GM19351 (cell line): Measurements from ENCODE around the gene DOLK.

Experiments used
- ATAC-seq: cut with Tn5 transposase; IDR thresholded peaks from one replicate; pipeline ENCODE4 v1.9.1; 2021; ENCODE audit warnings: mild to moderate bottlenecking, moderate library complexity; ENCODE audit not compliant: unreplicated experiment

The DOLK gene

GRCh38 chr9:128909859-128910258 lies 37.5 kb downstream of the DOLK start:
- no peak for ATAC-seq

- ATAC-seq, result no peak
Observed at GRCh38 chr9:128908372-128908771, 39.0 kb downstream of the DOLK start.

GRCh38 chr9:128906741-128907140 lies 40.7 kb downstream of the DOLK start:
- no peak for ATAC-seq

- ATAC-seq, result no peak
Observed at GRCh38 chr9:128905964-128906363, 41.4 kb downstream of the DOLK start.

GRCh38 chr9:128903871-128904620 lies 43.4 kb downstream of the DOLK start:
- no peak for ATAC-seq

- ATAC-seq, result no peak
Observed at GRCh38 chr9:128903079-128903461, 44.3 kb downstream of the DOLK start.

GRCh38 chr9:128902351-128903078 lies 44.9 kb downstream of the DOLK start:
- peak; percentile 91 for ATAC-seq

- ATAC-seq, result no peak
Observed at GRCh38 chr9:128901822-128902221, 45.6 kb downstream of the DOLK start.

- ATAC-seq, result no peak
Observed at GRCh38 chr9:128901379-128901778, 46.0 kb downstream of the DOLK start.

GRCh38 chr9:128899566-128900322 lies 47.7 kb downstream of the DOLK start:
- ATAC-seq, result no peak

- no peak for ATAC-seq
Observed at GRCh38 chr9:128898845-128899565, 48.4 kb downstream of the DOLK start.

GRCh38 chr9:128898382-128898781 lies 49.0 kb downstream of the DOLK start:
- ATAC-seq, result no peak

- ATAC-seq, result no peak
Observed at GRCh38 chr9:128895556-128895955, 51.8 kb downstream of the DOLK start.
